Keratinocyte (primary cell): Measurements from ENCODE around the gene RPL18. TPM values are rescaled to one million over a fixed set of nuclear protein-coding genes. Genes with fewer than 3 reads are reported as not detected.

ENCODE experiments used
- DNase-seq: peaks from one replicate; pipeline ENCODE4 v3.0.0-alpha.2; 2011; ENCODE audit warnings: low read depth, missing footprints, low spot score
- FAIRE-seq: peaks from 2 replicates; lab custom pipeline; 2011; peaks lifted over from hg19 to GRCh38; lab: Jason Lieb, UNC
- H2AFZ ChIP-seq: 2 replicates; pipeline ENCODE4 v1.6.0; 2012; ENCODE audit warnings: low read length, control low read depth, inconsistent platforms; ENCODE audit not compliant: control insufficient read depth
- H3K27ac ChIP-seq: 2 replicates; pipeline ENCODE4 v1.5.1; 2011; ENCODE audit warnings: low read length; ENCODE audit not compliant: control insufficient read depth, insufficient read depth
- H3K27me3 ChIP-seq: 3 replicates; pipeline ENCODE4 v1.6.0; 2011; ENCODE audit warnings: low read length; ENCODE audit not compliant: control insufficient read depth, insufficient read depth; ENCODE audit errors: extremely low read depth
- H3K36me3 ChIP-seq, 2 experiments: 2 replicates in 1 of 2; 3 replicates in 1 of 2; pipeline ENCODE4 v1.5.1; 2011; ENCODE audit warnings: low read length in 2 of 2, mild to moderate bottlenecking in 1 of 2; ENCODE audit not compliant: control insufficient read depth in 2 of 2, insufficient read depth in 2 of 2; ENCODE audit errors: extremely low read depth in 1 of 2
- H3K4me1 ChIP-seq: 3 replicates; pipeline ENCODE4 v1.5.1; 2011; ENCODE audit warnings: low read length; ENCODE audit not compliant: control insufficient read depth, insufficient read depth; ENCODE audit errors: extremely low read depth
- H3K4me2 ChIP-seq: 3 replicates; pipeline ENCODE4 v1.6.0; 2011; ENCODE audit warnings: low read depth, low read length; ENCODE audit not compliant: control insufficient read depth, insufficient read depth; ENCODE audit errors: extremely low read depth
- H3K4me3 ChIP-seq, 3 experiments: fragments of 200-600 bp in 1 of 3; sonication (generic) in 1 of 3; 2 replicates in 2 of 3; 3 replicates in 1 of 3; pipeline ENCODE4 v1.5.1; 2011 to 2016; ENCODE audit warnings: low read length in 3 of 3, mild to moderate bottlenecking in 3 of 3, control low read depth in 2 of 3, inconsistent platforms in 1 of 3, low read depth in 1 of 3, mixed read lengths in 1 of 3, mixed run types in 1 of 3, moderate library complexity in 1 of 3; ENCODE audit not compliant: control insufficient read depth in 2 of 3, insufficient read depth in 2 of 3; ENCODE audit errors: extremely low read depth in 1 of 3
- H3K79me2 ChIP-seq: 2 replicates; pipeline ENCODE4 v1.6.0; 2012; ENCODE audit warnings: low read length; ENCODE audit not compliant: control insufficient read depth, insufficient read depth
- H3K9ac ChIP-seq: 3 replicates; pipeline ENCODE4 v1.6.0; 2011; ENCODE audit warnings: low read length; ENCODE audit not compliant: control insufficient read depth, insufficient read depth; ENCODE audit errors: extremely low read depth
- H3K9me1 ChIP-seq: 3 replicates; pipeline ENCODE4 v1.6.0; 2011; ENCODE audit warnings: low read length; ENCODE audit not compliant: control insufficient read depth, insufficient read depth; ENCODE audit errors: extremely low read depth
- H3K9me3 ChIP-seq: 2 replicates; pipeline ENCODE4 v1.5.1; 2012; ENCODE audit warnings: low read depth, low read length; ENCODE audit not compliant: control insufficient read depth
- H4K20me1 ChIP-seq: 3 replicates; pipeline ENCODE4 v1.6.0; 2011; ENCODE audit warnings: low read length; ENCODE audit not compliant: control insufficient read depth, insufficient read depth; ENCODE audit errors: extremely low read depth
- CTCF ChIP-seq, 3 experiments: IDR thresholded peaks in 1 of 3; conservative IDR thresholded peaks in 1 of 3; optimal IDR thresholded peaks in 1 of 3; 2 replicates in 2 of 3; 3 replicates in 1 of 3; pipeline versions ENCODE3 to v1.5.1; 2011; ENCODE audit warnings: low read length in 3 of 3, mild to moderate bottlenecking in 3 of 3, moderate library complexity in 2 of 3, control low read depth in 1 of 3, inconsistent platforms in 1 of 3; ENCODE audit not compliant: insufficient read depth in 2 of 3; ENCODE audit errors: extremely low read depth in 1 of 3
- EZH2 ChIP-seq: IDR thresholded peaks from one replicate; pipeline ENCODE4 v1.6.1; 2012; ENCODE audit warnings: inconsistent platforms, mild to moderate bottlenecking, low read length, moderate library complexity
- dilution Hi-C: fragments of 300-500 bp; cut with MboI; formaldehyde crosslinking; loops from one replicate; pipeline ENCODE4 v1.7.0; 2020; ENCODE audit warnings: low sequenced_read_pairs; ENCODE audit not compliant: extremely low pct_ligation_motif_present
- polyA plus RNA-seq, 5 experiments: library from polyadenylated mRNA; depleted of rRNA in 3 of 5; stranded (reverse) in 3 of 5; stranded (forward) in 1 of 5; unstranded in 1 of 5; fragments of >200 nt; gene quantifications; 1 replicate in 1 of 5; 2 replicates in 3 of 5; 3 replicates in 1 of 5; pipeline versions ENCODE4 v1.2.1 to v1.2.3, GENCODE V29; 2011 to 2012; ENCODE audit warnings: missing spikeins in 2 of 5, low read depth in 1 of 5, low replicate concordance in 1 of 5

The RPL18 gene
- polyA plus RNA-seq, 1 donor (not counting 4 experiments of a cell fraction or from before 2014, with no cell fraction given): 1,015 TPM

GRCh38 chr19:48588670-48589401 is 30.1 kb downstream of the RPL18 start:
- Histone ChIP-seq H4K20me1 (no peaks in the 10 kb centered on the region), H3K27me3 (no peaks in the 10 kb centered on the region), H3K9me3 (no peaks in the 10 kb centered on the region), H3K4me3 (peak overlapping the region in 1 of 3 experiments; percentile 20), H3K27ac (no peak overlapping the region), H3K9ac (no peak overlapping the region), H3K36me3 (no peaks in the 10 kb centered on the region), H3K79me2 (no peaks in the 10 kb centered on the region), H3K4me1 (peaks cover 14% of the 10 kb centered on the region), H2AFZ (peak overlapping the region; percentile 89), H3K4me2 (peak overlapping the region; percentile 77), H3K9me1 (no peaks in the 10 kb centered on the region)
- FAIRE-seq: peak; percentile 43
- TF ChIP-seq CTCF (optimal IDR thresholded peaks at IDR 0.05 in 1 of 3, IDR thresholded peaks at IDR 0.05 in 1 of 3, conservative IDR thresholded peaks at IDR 0.05 in 1 of 3; ENCODE audit: extremely low read depth in 1 of 3, insufficient read depth in 2 of 3, low read length in 3 of 3): peak; percentile 83 to 98 (median 92)
- TF ChIP-seq EZH2: no peak
- dilution Hi-C loops: no loop called here
- DNase-seq: peak; percentile 92

- Histone ChIP-seq H3K9me3 (no peaks in the 10 kb centered on the region), H3K36me3 (no peaks in the 10 kb centered on the region), H3K79me2 (no peaks in the 10 kb centered on the region), H2AFZ (no peak overlapping the region), H3K27me3 (no peaks in the 10 kb centered on the region), H3K4me1 (peaks cover 14% of the 10 kb centered on the region), H3K27ac (no peak overlapping the region), H3K4me2 (no peak overlapping the region), H3K4me3 (no peak overlapping the region), H3K9me1 (no peaks in the 10 kb centered on the region), H3K9ac (no peak overlapping the region), H4K20me1 (no peaks in the 10 kb centered on the region)
- no peak for FAIRE-seq
- TF ChIP-seq CTCF (optimal IDR thresholded peaks at IDR 0.05 in 1 of 3, IDR thresholded peaks at IDR 0.05 in 1 of 3, conservative IDR thresholded peaks at IDR 0.05 in 1 of 3; ENCODE audit: extremely low read depth in 1 of 3, insufficient read depth in 2 of 3, low read length in 3 of 3): no peak
- no peak for TF ChIP-seq EZH2
- no peak for DNase-seq
- dilution Hi-C loops: no loop called here
Measured at GRCh38 chr19:48587387-48587786, 31.6 kb downstream of the RPL18 start.
